ENCODE data around the gene WTAP.

WTAP gene

DNA sequence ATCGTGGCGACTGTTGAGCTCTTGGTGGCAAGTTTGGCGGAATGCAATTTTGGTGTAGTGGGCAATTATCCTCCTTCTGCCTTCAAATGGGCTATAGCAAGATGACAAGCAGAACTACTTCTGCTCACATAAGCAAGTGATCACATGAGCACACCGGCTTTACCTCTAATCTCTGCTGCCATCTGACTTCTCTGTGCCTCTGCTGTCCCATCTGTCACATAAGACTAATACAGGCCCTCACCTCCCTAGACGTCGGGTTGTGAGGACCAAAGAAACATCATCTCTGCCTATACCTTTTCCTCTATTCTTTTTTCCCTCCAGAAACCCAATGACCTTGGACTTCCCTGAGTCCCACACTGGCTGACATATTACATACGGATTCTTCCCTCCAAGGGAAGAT lies 13.3 kb upstream of the WTAP start:
- TF ChIP-seq, protein P1, sequence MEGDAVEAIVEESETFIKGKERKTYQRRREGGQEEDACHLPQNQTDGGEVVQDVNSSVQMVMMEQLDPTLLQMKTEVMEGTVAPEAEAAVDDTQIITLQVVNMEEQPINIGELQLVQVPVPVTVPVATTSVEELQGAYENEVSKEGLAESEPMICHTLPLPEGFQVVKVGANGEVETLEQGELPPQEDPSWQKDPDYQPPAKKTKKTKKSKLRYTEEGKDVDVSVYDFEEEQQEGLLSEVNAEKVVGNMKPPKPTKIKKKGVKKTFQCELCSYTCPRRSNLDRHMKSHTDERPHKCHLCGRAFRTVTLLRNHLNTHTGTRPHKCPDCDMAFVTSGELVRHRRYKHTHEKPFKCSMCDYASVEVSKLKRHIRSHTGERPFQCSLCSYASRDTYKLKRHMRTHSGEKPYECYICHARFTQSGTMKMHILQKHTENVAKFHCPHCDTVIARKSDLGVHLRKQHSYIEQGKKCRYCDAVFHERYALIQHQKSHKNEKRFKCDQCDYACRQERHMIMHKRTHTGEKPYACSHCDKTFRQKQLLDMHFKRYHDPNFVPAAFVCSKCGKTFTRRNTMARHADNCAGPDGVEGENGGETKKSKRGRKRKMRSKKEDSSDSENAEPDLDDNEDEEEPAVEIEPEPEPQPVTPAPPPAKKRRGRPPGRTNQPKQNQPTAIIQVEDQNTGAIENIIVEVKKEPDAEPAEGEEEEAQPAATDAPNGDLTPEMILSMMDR (conservative IDR thresholded peaks at IDR 0.05; ENCODE audit: control insufficient read depth, insufficient read depth, low read depth, low read length) = no peak
- no peak overlapping the region for H3K4me3 ChIP-seq (ENCODE audit: control insufficient read depth, low read depth, low read length)

DNA sequence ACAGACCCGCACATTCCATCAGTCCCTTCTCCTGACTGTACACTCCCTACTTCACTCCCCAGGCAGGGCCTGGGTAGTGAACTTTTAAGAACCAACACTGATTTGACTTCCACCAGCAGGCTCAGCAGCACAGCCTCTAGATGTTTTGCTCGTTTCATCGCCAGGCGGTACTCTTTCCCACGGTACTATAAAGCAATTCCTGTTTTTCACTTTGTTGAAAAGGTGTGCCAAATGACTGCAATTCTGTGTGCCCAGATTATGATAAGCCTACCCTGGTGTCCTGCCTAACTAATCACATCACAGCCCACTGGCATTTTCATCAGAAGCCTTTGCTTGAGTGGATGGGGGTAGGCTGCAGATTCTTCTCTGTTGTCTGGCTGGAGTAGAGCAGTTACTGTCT lies 12.9 kb upstream of the WTAP start:
- no peak for DNase-seq (ENCODE audit: low read depth)
- no peak overlapping the region for H3K4me3 ChIP-seq (ENCODE audit: control insufficient read depth, low read depth, low read length)
- TF ChIP-seq, protein P1 (conservative IDR thresholded peaks at IDR 0.05; ENCODE audit: control insufficient read depth, insufficient read depth, low read depth, low read length) = no peak

More for the DNA sequence above, 13.3 kb upstream of the WTAP start:
- no peak for DNase-seq (ENCODE audit: low read depth)

DNA sequence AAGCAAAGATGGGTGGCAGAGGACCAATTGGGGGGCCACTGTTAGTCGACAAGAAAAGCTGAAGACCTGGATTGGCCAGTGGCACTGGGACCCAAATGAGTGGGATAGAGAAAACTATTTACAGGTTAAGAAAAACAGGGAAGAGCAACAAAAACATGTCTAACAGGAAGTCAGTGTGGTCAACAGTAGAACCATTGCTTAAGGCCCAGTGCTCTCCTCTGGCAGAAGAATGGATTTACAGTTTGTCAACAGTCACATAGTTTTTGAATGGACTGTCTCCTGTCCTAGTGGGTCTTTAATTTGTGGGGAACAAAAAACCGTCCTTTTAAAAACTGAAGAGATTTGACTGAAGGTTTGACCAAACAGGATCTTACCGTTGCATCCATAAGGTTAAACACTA lies 12.1 kb upstream of the WTAP start:
- TF ChIP-seq, protein P1 (conservative IDR thresholded peaks at IDR 0.05; ENCODE audit: control insufficient read depth, insufficient read depth, low read depth, low read length) = no peak
- DNase-seq (ENCODE audit: low read depth) = no peak
- H3K4me3 ChIP-seq (ENCODE audit: control insufficient read depth, low read depth, low read length) = no peak overlapping the region

DNA sequence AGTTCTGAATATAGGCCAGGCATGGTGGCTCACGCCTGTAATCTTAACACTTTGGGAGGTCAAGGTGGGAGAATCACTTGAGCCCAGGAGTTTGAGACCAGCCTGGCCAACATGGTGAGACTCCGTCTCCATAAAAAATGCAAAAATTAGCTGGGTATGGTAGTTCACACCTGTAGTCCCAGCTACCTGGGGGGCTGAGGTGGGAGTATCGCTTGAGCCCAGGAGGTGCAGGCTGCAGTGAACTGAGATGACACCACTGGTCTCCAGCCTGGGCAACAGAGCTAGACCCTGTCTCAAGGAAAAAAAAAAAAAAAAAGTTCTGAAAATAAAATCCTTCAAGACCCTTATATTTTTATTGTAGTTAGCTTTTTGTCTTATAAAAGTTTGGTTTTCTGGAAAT lies 11.7 kb upstream of the WTAP start:
- no peak overlapping the region for H3K4me3 ChIP-seq (ENCODE audit: control insufficient read depth, low read depth, low read length)
- no peak for DNase-seq (ENCODE audit: low read depth)
- TF ChIP-seq, protein P1 (conservative IDR thresholded peaks at IDR 0.05; ENCODE audit: control insufficient read depth, insufficient read depth, low read depth, low read length) = no peak

DNA sequence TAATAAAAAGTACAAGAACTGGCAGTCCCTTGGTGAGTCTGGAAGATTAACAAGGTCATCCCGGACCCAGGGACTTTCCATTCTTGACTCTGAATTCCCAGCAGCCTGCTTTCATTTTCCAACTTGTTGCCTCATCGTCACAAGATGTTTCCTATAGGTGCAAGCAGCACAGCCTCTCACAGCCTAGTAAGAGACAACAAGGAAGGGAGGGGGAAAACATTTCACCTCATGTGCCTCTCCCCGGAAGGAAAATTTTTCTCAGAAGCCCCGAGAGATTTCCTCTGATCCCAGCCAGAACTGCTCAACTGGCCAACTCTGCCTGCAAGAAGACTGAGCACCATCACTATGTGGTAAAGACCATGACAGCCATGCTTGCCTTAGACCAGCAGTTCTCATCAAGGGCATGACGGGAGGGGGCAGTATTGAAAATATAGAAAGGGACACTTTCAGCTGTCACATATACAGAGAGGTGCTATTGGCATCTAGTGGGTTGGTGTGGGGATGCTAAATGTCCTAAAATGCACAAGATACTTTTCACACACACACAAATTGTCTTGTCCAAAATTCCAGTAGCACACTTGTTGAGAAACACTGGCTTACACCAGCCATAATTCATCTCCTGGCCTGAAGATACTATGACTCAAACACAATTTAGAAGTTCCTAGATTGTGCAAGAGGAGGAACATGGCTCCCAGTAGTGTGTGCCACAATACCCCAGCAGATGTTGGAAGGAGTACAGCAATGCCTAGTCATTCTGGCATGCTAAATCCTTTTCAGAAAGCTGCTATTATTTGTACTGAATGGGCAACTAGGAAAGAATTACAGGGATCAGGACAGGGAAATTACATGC lies 10.8 kb upstream of the WTAP start:
- peak overlapping the region; percentile 19 for H3K4me3 ChIP-seq (ENCODE audit: control insufficient read depth, low read depth, low read length)
- peak; percentile 99 for DNase-seq (ENCODE audit: low read depth)

DNA sequence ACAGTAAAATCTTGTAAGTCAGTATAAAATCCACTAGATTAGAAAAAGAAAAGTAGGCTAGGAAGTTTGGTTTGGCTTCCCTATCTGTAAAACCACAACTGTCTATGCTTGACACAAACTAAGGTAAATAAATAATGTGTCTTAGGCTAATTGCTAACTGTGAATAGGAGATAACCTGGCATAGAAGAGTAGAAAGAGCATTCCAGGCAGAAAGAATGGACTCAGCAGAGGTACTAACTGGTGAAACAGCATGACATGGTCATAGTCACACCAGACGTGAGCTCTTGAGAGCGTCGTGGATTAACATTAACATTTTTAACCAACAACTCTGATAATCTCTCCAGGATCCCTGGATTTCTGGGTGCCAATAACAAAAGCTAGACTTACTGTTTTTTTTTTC lies 8.7 kb upstream of the WTAP start:
- no peak overlapping the region for H3K4me3 ChIP-seq (ENCODE audit: control insufficient read depth, low read depth, low read length)
- TF ChIP-seq, protein P1 (conservative IDR thresholded peaks at IDR 0.05; ENCODE audit: control insufficient read depth, insufficient read depth, low read depth, low read length) = no peak
- no peak for DNase-seq (ENCODE audit: low read depth)

More for the DNA sequence above, 10.8 kb upstream of the WTAP start:
- TF ChIP-seq, protein P1 (conservative IDR thresholded peaks at IDR 0.05; ENCODE audit: control insufficient read depth, insufficient read depth, low read depth, low read length) = peak; percentile 11

All from fibroblast of mammary gland (primary cell).